Kasumi-1 (cell line): ENCODE measurements around the gene ZIM2.
"Not testable (repeated sequence)": the region's sequence is repeated elsewhere in the genome, so short reads cannot be mapped to it uniquely, and the experiment has no call there.

Experiments used
- DNase-seq, 2 experiments: peaks; one replicate each; lab custom pipeline; 2025; lab: John Stamatoyannopoulos, UW

Gene ZIM2

GRCh38 chr19:56840451-56841192 lies at the start of gene ZIM2, which contains the start of gene PEG3:
Gene ZIM2 (minus strand): TSS chr19:56840726. CDS start chr19:56824277, 16,449 bp downstream.
Gene PEG3 (minus strand): TSS chr19:56840726. CDS start chr19:56824655, 16,071 bp downstream.
- no peak for DNase-seq

DNA sequence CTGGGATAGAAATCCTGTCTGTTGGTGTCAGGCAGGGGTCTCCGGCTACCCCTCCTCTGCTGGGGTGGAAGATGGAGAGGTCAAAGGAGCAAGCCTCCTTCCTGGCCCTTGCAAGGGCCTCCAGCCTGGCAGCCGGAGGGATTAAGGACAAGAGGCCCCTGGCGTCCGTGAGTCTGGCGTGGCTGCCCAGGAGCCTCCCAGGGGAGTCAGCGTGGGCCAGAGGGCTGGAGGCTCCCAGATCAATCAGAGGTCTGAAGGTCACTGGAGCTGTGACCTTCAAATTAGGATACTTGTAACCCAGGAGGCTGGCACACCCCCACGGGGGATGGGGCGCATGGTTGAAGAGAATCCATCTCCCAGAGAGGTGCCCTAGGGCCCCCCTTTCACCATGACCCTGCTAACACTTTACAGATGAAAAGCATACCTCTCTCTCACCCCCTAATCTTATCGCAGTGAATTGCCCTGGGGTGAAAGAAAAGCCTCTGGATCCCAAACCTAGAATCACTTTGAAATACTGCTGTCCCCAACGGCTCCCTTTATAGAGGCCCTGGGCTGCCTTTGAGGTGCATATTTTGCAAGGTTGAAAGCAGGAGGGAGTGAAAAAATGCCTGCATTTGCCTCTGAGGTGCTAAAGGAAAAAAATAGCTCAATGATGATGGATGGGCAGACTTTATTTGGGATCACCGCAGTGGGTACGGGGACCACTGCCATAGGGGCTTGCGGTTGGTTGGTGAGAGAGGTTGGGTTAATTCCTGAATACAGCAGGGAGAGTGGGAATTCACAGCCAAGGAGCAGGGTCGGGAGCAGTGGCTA lies 44.9 kb upstream of the ZIM2 start:
- no peak for DNase-seq

- no peak for DNase-seq
Measured at GRCh38 chr19:56884441-56884840, 43.9 kb upstream of the ZIM2 start.

DNA sequence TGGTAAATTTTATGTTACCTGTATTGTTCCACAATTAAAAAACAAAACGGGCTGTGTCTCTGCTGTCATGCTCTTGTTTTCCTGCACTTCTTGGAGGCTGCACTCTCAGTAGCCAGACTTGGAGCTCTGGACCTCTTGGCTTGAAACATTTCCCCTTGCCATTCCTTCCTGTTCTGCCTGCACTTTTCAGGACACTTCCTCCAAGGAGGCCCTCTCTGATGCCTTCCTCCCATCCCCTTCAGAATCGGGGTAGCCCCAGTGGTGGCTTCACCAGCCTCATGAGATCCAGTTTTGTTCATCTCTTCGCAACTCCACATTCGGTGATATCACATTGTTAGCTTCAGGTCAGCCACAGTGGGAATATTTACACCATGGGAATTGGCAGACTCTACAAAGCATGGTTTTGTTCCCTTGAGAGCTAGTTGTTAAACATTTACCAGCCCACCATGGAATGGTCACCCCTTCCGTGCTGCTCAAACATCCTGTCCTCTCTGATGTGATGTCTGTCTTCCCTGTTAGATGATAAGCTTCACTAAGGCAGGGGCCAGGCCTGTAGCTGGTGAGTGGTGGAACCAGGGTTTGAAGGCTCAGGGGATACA lies 40.2 kb upstream of the ZIM2 start:
- no peak for DNase-seq

GRCh38 chr19:56877069-56877715 lies 36.7 kb upstream of the ZIM2 start:
- no peak for DNase-seq

GRCh38 chr19:56875717-56876116 lies 35.2 kb upstream of the ZIM2 start:
- no peak for DNase-seq

- no peak for DNase-seq
Measured at GRCh38 chr19:56874530-56874929, 34.0 kb upstream of the ZIM2 start.

DNA sequence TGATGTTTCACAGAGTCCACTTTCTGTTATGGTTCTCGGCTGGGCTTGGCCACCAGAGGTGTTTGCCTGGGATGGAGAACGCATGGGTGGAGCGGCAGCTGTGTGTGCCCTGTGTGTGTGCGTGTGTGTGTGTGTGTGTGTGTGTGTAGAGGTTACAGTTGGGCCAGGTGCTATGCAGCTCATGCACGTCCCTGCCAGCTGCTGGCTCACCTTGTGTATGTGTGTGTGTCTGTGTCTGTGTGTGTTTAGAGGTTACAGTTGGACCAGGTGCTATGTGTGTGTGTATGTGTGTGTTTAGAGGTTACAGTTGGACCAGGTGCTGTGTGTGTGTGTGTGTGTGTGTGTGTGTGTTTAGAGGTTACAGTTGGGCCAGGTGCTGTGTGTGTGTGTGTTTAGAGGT lies 33.0 kb upstream of the ZIM2 start:
- no peak for DNase-seq

DNA sequence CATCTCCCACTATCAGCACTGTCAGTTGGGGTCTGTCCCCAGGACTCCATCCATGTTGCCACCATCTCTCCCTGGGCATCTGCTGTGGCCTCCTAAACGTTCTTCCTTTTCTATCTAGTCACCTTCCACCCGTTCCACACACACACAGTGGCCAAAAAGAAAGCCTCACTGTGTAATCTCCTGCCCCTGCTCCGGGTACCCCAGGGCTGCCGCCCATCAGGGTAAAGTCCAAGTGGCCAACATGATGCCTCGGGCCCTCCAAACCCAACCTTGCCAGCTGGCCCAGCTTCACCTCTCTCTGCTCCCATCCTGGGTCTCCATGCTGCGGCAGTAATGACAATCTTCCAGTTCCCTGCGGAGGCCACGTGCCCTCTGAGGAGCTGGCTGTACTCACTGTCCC lies 29.4 kb upstream of the ZIM2 start:
- DNase-seq: no peak

DNA sequence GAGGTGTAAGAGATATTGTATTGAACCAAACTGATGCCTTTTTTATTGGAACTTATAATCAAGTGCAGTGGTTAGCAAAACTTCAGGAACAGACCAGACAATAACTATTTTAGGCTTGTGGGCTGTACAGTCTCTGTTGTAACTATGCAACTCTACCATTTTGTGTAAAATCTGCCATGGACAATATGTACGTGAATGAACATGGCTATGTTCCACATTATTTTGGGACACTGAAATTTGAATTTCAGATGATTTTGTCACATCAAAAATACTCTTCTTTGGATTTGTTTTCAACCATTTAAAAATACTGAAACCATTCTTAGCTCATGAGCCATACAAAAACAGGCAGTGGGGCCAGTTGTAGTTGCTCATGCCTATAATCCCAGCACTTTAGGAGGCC lies 27.9 kb upstream of the ZIM2 start:
- no peak for DNase-seq

DNA sequence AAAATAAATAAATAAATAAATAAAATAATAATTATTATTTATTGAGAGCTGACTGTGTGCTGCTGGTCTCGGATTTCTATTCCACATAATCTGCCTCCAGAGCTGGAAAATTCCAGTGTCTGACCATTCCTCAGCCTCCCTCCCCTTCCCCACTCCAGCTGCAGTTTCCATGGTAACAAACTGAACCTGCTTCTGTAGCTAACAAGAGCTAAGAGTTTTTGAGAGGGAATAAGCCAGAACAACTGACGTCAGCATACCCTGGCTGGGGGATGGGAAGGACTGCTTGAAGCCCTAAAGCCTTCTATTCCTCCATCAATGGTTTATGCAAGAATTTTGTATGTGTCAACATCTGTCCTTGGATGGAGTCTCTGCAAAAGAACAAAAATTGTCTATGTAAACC lies 26.0 kb upstream of the ZIM2 start:
- no peak for DNase-seq

- no peak for DNase-seq
Measured at GRCh38 chr19:56864443-56865125, 24.1 kb upstream of the ZIM2 start.

- DNase-seq: no peak
Measured at GRCh38 chr19:56862741-56863140, 22.2 kb upstream of the ZIM2 start.

DNA sequence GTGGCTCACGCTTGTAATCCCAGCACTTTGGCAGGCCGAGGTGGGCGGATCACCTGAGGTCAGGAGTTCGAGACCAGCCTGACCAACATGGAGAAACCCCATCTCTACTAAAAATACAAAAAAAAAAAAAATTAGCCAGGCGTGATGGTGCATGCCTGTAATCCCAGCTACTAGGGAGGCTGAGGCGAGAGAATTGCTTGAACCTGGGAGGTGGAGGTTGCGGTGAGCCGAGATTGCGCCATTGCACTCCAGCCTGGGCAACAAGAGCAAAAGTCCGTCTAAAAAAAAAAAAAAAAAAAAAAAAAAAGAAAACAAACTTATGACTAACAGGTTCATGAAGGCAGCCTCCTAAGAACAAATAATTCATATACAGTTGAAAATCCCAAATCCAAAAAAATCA lies 19.9 kb upstream of the ZIM2 start:
- DNase-seq: not testable (repeated sequence)

DNA sequence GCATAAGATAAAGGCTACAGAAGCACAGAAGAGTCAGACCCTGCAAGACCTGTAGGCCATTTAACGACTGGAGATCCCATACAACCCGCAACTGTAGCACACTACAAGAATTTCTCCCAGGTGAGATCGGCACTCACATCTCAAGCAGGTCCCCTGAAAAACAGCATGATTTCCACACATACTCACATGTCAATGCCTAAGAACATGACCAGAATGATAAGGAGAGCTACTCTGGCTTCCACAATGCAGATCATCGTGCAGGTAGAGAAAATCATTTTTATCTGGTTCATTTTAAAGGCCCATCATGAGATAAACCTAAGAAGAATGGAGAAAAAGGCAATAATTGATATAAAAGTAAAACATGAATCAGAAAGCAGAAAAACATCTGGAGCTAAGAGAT lies 17.5 kb upstream of the ZIM2 start:
- DNase-seq: no peak

- DNase-seq: no peak
Measured at GRCh38 chr19:56856822-56857221, 16.3 kb upstream of the ZIM2 start.

DNA sequence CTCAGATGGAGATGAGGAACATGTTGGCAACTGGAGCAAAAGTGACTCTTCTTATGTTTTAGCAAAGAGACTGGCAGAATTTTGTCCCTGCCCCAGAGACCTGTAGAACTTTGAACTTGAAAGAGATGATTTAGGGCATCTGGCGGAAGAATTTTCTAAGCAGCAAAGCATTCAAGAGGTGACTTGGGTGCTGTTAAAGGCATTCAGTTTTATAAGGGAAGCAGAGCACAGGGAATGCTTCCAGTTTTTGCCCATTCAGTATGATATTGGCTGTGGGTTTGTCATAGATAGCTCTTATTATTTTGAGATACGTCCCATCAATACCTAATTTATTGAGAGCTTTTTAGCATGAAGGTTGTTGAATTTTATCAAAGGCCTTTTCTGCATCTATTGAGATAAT lies 11.8 kb upstream of the ZIM2 start:
- DNase-seq: not testable (repeated sequence)

GRCh38 chr19:56848166-56848565 lies 7.6 kb upstream of the ZIM2 start:
- DNase-seq: no peak

- no peak for DNase-seq
Measured at GRCh38 chr19:56842412-56842811, 1.9 kb upstream of the ZIM2 start.

- DNase-seq: no peak
Measured at GRCh38 chr19:56841193-56841543, 642 bp upstream of the ZIM2 start.

DNA sequence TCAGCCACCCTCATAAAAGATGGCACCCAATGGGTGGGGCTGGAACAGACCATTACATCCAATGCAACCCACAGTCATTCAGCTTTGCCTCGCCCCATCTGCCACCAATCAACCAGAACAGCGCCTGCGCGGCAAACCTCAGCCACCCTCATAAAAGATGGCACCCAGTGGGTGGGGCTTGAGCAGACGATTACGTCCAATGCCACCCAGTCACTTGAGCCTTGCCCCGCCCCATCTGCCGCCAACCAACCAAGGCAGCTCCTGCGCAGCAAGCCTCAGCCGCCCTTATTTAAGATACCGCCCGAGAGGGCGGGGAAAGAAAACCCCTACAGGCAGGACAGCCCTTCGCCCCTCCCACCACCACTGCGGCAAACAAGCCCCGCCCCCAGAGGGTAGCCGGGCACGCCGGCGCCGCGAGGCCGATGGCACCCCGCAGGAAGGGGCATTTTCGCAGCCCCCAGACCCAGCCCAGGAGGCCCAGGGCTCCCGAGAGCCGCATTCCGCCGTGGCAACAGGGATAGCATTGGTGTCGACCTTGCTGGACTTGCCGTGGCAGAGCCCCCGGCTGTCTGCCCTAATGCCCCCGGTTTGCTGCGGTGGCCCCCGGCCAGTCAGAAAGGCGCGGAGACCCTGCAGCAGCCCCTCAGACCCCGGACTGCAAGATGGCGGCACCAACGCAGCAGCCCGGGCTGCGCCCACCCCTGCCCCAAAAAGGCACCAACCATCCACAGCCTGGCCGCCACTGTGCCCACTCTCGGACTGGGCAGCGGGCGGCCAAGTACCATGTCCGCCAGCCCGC lies 675 bp downstream of the ZIM2 start:
- DNase-seq: no peak
